DMS153 (cell line): ENCODE measurements around the gene NFKB1.

ENCODE experiments used
- DNase-seq: peaks from one replicate; lab custom pipeline; 2025; lab: John Stamatoyannopoulos, UW

NFKB1 gene

DNA sequence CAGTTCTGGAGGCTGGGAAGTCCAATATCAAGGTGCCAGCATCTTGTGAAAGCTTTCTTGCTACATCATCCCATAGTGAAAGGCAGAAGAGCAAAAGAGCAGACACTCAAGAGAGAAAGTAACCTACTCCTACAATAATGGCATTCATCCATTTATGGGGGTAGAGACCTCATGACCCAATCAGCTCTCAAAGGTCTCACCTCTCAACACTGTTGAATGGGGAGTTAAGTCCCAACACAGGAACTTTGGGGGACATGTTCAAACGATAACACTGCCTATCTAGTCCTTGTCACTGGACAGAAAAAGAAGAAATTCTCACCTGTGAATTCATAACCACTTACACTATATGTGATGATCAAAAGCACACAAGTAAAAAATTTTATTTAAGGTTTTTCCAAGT, 6.6 kb upstream of the NFKB1 start:
- no peak for DNase-seq

DNA sequence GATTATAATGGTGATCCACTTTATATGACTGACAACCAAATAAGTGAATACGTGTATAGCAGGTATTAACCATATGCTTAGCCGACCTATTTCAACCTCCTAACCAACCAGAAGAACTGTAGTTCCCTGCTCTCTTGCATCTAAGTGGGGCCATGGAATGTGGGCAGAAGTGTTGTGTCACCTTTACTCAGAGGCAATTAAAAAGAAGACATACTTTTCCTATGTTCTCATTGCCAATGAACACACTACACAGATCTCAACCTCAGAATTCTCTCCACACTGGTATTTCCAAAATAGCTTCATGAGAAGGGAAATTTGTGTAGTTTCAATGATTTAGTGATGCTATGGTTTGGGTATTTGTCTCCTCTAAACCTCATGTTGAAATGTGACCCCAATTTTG, 3.2 kb upstream of the NFKB1 start:
- no peak for DNase-seq

DNA sequence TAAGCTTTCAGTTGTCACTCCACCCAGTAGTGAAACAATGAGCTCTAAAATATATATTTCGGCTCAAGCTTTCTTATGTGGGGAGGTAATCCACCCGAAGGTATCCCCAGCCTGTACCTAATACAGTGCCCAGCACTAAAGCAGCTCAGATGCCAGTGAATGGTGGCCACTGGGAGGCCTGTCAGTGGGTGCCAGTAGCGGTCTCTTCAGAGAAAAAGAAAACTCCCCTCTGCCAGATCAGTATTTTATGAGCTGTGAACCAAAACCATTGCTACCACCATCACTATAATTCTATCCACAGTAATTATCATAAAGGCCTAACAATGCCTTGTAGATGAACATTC, 835 bp upstream of the NFKB1 start:
- peak; percentile 22 for DNase-seq

DNA sequence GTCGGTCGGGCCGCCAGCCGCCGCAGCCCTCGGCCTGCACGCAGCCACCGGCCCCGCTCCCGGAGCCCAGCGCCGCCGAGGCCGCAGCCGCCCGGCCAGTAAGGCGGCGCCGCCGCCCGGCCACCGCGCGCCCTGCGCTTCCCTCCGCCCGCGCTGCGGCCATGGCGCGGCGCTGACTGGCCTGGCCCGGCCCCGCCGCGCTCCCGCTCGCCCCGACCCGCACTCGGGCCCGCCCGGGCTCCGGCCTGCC, 213 bp downstream of the NFKB1 start:
- no peak for DNase-seq

DNA sequence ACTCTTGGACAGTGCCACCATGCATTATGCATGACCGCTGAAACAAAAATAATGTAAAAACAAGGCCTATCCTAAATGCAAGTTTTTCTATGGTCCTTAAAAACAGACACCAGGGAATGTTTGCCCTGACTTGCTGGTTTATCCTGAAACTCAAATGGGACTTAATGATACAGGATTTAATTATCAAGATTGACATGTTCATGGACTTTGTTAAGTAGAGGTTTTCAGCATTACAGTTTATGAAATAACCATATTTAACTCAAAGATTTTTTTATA, 1.3 kb downstream of the NFKB1 start:
- DNase-seq, result no peak

DNA sequence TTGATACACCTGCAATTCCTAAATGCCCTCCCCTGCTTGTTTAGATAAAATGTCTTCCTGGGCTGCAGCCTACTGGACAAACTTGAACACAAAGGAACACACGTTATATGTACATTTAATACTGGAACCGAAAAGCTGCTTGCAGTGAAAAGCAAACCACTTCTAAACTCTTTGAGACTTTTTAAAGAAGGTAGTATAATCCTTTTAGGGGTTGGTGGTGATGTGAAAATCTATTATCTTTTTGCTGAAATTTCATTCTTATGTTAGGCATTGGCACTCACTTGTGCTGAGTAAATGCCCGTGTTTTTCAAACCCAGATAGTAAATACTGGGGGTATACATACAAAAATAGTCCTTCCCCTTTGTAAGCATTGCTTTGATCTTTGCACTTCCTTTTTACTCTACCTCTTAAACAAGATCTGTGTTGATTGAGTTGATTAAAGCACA, 2.2 kb downstream of the NFKB1 start:
- peak; percentile 7 for DNase-seq

DNA sequence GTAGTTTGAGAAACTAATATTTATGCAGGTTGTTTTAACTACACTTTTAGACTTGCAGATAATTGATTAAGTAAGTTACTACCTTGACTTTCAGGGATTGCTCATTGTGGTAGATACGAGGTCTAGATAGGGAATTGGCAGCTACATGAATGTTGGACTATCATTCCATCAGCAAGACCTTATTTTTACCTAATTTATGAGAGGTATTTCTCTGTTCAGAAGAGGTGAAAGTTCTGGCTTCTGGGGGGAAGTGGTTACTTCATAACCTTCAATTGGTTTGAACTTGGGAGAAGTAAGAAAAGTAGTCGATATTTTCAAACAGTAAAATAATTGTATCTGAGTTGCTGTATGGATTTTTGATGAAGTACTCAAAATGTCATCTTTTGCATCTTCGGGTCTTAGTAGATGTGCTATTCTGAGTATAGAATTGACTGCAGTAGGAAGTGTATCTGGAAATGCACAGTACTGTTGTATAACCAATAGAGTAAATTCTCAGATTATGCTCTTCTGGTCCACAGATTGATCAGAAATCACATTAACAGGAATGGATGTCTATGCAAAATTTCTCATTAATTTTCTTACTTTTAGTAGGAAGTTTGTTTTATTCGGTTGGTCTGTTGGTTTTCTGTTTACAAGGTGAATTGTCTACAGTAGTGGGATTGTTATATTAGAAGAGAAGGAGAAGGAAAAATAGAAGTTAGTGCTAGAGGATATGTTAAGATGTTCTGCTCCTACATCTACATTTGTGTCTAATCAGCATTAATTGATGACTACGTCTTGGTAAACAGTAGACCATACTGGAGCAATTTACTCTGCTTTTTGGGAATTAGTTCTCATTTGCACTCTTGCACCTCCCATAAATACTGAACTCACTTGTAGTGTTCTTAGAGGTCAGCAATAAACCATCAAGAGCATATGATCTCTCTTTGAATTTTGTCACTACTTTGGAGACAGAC, 3.0 kb downstream of the NFKB1 start:
- DNase-seq, result no peak

DNA sequence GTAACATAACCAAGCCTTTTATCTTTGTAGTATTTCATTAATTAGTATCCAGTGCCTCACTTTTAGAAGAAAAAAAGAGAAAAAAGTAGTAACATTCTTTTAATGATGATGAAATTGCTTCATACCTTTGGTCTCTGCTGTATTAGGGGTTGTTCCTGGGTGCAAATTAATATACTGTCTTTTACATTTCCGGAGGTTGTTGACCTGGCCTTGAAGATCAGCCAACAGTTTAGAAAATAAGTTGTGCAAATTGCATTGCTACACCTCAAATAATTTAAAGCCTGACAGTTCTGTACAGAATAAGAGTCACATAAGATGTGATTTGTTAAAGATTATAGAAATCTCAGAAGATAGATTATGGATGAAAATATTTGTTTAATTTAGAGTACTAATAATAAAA, 3.8 kb downstream of the NFKB1 start:
- no peak for DNase-seq

DNA sequence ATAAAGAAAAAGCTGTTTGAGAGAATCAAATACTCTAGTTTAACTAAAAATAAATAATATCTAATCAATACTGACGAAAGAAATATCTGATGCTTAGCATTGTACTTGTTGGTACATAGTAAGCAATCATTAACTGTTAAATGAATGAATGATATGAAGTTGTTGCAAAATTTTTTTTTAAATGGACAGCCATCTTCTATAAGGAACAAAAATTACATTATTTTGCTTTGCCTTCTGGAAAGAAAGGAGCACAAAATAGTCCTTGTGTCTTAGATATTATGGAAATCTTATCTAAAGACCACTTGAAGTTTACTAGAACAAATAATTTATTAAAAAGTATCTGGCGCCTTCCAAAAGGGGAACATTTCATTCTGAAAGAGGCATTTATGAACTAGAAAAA, 4.5 kb downstream of the NFKB1 start:
- DNase-seq, result no peak

DNA sequence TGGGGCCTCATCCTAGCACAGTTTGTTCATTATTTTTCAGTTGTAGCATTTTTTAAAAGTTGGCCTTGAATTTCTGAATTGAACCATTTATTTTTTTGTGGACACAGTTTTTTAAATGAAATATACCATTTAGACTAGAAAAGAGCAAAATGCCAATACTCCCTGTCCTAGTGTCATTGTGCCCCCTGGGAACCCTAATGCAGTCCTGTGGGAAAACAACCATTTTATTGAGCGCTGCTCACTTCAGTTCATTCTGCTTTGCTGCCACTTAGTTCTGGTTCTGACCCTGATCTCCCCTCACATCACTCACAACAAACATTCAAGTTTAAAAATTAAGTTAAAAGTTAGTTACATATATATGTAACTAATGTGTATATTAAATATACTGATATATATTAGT, 5.4 kb downstream of the NFKB1 start:
- DNase-seq, result no peak

DNA sequence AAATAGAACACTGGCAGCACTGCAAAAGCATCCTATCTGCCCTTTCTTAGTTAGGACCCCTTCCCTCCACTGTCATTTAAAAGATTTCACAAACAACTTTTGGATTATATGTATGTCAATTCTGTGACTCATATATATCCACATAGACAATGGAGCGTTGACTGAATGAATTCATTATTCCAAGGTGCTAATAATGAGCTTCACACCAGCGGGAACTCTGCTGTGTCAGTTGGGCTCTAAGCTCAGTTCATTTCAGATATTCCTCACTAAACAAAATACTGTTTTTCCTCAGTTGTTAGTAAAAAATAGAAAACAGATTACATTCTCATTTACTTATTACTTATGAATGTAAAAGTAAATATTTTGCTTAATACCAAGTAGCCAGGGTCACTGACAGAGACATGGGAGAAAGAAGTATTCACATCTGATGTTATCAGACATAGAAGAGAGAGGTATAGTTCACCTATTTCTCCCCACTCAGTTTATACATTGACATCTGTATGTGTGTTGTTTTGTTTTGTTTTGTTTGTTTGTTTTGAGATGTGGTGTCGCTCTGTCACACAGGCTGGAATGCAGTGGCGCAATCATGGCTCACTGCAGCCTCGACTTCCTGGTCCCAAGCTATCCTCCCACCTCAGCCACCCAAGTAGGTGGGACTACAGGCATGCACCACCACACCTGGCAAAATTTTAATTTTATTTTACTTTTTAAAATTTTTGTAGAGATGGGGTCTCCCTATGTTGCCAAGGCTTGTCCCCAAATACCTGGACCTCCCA, 10.9 kb downstream of the NFKB1 start:
- DNase-seq, result no peak

DNA sequence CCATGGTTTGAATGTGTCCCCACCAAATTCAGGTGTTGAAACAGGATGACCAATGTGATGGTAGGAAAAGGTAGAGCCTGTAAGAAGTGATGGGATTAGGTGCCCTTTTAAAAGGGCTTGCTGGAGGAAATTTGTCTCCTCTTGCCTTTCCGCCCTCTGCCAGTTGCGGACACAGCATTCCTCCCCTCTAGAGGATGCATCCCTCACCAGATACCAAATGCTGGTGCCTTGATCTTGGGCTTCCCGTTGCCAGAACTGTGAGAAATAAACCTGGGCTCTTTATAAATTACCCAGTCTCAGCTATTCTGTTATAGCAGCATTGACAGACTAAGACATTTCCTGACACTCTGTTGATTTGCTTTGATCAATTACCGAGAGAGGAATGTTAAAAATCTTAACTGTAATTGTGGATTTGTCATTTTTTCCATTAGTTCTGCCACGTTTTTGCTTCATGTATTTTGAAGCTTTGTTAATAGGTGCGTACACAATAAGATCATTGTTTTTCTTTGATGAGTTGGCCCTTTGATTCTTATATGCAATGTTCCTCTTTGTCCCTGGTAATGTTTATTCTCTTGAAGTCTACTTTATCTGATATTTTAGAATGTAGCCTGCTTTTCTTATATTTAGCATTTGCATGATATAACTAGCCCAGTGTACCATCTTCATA, 13.3 kb downstream of the NFKB1 start:
- no peak for DNase-seq

DNA sequence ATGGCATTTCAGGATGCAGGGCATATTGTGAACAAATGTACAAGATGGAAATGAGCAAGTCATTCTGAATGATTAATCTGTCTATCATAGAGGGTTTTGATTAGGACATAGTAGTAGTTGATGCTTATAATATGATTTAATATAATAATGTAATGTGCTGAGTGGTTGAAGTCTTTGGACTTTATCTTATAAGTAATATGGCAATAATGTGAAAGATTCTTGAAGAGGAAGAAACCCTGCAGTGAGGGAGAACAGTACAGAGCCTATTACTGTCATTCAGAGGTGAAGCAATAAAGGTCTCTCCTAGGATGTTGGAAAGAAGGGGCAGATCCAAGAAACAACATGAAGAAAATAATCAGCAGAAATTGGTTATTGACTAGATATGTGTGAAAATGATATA, 16.6 kb downstream of the NFKB1 start:
- DNase-seq, result no peak

DNA sequence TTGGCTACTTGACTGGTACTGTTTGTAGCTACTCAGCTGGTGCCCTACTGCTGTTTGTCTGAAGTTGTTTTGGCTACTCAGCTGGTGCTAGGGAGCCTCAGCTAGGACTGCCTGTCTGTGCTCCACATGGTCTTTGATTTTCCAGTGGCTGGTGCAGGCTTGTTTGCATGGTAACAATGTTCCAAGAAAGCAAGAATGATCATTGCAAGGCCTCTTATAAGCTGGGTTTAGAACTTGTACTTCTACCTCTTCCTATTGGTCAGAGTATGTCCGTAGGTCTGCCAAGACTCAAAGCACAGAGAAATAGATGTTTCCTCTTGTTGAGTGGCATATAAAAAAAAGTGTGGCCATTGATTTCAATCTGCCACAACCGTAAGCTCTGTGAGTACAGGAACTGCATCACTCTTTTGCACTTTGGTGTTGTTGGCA, 17.6 kb downstream of the NFKB1 start:
- no peak for DNase-seq

DNA sequence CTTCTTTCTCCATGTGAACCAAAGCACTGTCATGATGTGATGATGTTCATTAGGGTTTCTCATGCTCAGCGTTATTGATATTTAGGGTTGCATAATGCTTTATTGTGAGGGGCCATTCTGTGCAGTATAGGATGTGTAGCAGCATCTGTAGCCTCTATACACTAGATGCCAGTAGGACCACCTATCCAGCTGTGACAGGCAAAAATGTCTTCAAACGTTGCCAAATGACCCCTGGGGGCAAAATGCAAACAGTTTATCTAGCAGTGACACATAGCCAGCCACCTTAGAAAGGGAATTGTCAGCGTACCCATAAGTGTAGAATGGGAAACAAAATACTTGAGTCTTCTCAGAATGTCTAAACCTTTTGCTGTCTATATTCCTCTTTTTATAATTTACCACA, 18.8 kb downstream of the NFKB1 start:
- no peak for DNase-seq

DNA sequence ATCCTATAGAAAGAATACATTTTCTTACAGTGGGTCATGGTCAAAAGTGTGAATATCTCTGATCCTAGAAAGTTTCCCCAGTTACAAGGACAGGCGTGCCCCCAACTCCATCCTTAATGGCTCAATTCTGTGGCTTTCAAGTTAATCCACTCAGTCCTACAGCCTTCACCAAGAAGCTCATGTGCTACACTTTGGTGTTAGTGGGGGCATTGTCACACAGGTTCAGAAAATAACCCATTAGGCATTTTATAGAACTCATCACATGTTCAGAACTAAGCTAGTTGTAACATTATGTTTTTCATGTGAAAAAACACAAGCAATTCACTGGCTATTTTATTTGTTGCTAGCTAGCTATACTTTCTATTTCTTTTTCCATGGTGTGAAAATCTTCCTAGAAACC, 20.4 kb downstream of the NFKB1 start:
- no peak for DNase-seq

DNA sequence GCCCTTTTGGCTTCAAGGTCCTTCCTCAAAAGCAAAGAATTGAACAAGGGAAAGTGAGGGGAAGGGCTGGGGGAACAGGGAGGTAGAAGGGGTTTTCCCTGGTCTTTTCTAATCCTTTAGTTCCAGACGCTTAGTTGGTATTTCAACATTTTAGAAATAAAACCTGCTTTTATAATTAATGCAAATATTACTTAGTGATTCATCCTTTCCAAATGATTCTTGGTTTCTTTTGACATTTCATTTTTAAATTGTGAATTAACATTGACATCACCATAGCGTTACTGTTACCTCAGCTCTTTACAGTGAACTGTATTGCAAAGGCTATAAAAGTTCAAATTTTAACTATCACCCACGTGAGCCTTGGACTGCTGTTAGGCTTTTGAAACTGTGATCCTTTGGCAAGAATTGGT, 20.9 kb downstream of the NFKB1 start:
- no peak for DNase-seq

DNA sequence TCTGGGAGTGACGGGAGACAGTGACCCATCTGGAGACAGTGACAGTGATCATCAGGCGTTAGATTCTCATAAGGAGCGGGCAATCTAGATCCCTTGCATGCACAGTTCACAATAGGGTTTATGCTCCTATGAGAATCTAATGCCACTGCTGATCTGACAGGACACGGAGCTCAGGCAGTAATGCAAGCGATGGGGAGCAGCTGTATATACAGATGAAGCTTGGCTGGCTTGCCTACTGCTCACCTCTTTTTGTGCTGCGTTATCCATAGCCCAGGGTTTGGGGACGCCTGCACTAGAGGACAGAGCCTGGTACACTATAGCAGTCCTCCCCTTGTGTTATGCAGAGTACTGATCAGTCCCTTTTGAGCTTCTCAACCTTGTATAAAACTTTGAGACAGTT, 23.5 kb downstream of the NFKB1 start:
- DNase-seq, result no peak

DNA sequence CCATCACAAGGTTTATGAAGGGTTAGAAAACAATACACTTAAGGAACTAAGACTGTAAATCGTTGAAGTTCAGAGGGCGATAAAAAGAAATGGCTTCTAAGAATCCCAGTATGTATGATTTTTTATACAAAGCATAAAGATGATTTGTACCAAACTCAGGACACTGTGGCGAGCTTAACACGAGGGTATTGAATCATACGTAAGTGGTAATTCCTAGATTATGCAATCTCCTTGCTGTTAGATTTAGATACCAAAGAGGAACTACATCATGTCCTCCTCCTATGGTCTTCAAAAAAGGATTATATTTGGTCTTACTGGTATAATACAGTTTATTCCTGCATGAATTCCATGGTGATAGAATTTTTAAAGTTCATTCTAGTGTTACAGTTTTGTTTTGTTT, 23.9 kb downstream of the NFKB1 start:
- no peak for DNase-seq

DNA sequence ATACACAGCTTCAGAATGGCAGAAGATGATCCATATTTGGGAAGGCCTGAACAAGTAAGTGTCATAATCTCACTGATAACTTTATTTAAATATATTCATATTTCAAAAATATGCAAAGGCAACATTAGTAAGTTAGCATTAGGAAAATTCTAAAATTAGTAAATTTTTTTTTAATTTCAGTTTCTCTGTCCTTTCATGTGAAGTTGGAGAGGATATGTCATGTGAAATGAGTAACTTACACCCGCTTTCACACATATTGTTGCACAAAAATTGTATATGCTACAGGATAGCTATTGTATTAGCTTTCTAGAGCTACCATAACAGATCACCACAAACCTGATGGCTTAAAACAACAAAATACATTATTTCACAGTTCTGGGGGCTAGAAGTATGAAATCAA, 24.3 kb downstream of the NFKB1 start:
- no peak for DNase-seq

DNA sequence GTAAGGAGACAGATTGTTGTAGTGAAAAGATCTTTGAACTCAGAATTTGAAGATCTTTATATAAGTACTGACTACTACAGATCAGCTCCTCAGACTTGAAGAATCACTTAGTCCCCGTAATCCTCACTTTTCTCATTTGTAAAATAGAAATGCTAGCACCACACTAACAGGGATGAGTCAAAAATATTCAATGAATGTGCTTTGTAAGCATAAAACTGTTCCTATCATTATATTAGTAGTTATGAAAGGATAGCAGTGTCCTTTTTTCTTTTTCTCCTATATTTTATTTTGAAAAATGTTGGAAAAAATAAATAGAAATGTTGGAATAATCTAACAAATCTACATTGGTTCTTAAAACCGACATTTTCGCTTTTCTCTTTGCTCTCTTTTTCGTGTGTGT, 25.4 kb downstream of the NFKB1 start:
- no peak for DNase-seq

DNA sequence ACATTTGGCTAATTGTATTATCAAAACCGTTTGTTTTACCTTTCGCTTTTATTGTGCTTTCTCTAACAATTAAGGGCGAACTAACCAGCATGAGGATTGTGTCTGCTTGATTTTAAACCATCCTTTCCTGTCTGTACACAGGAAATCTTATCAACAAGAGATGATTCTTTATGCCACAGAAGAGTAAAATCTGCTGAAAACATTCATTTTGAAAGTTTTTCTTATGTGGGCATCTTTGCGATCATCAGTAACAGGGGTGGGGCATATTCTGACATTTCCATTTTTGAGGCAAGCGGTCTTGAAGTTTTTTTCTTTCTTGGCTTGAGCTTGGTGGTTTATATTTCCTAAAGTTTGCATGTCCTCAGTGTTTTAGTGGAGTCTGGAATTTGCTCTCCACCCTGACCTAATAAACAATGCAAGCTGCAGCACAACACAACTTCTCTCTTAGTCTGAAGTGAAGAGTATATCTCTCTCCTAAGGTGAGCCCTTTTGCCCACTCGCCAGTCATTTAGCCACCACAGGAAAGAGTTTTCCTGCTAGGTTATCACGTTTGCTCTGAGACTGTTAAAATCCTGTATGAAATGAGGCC, 26.6 kb downstream of the NFKB1 start:
- DNase-seq, result no peak

DNA sequence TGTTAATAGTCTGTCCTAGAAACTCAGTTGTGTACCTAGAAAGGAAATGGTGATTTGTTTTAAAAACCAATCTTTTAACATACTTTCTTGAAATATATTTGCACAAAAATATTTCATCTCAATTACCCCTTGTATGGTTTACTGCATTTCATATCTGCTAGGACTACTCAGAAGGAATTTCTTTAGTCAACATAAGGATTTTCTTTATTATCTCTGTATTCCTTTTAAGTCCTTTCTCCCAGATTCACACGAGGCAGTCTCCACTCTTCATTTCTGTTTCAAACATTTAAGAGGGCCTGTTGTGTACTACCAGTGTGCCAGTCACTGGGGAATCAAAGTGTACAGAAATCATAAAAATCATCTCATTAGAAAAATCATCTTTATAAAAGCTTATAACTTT, 28.8 kb downstream of the NFKB1 start:
- DNase-seq, result no peak
